NCI-H446 (cell line): Measurements from ENCODE around the gene OR5AS1.
"Not testable (repeated sequence)": the region's sequence is repeated elsewhere in the genome, so short reads cannot be mapped to it uniquely, and the experiment has no call there.

Experiments used
- DNase-seq, 2 experiments: peaks; one replicate each; lab custom pipeline; 2025; lab: John Stamatoyannopoulos, UW

The OR5AS1 gene

GRCh38 chr11:56027354-56027753 lies at the start of gene OR5AS1:
Gene OR5AS1 (plus strand): TSS chr11:56027654. CDS start chr11:56030419, 2,765 bp downstream.
- DNase-seq = no peak

DNA sequence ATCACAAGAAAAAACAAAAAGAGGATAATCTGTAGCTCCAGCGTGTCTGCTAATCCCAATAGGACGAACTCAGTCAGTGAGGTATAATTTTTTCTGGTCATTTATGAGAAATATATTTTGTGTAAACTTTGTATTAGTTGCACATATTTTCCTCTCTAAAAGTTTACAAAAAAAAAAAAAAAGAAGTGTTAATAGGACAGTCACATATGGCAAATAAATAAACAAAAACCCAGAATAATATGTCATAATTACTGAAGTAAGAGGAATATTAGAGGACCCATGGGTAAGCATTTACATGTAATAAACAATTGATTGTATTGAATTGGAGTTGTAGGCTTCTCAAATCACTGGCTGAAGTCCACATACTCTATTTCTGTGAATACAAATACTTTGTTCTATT lies 32.9 kb upstream of the OR5AS1 start, which contains the start of gene OR5F1:
TSS of gene OR5F1 (minus strand) at position 101 of the 400 bp plus-strand sequence. CDS start at position 101, 0 bp downstream.
- no peak for DNase-seq

GRCh38 chr11:56010716-56011115 lies 16.7 kb upstream of the OR5AS1 start:
- no peak for DNase-seq

DNA sequence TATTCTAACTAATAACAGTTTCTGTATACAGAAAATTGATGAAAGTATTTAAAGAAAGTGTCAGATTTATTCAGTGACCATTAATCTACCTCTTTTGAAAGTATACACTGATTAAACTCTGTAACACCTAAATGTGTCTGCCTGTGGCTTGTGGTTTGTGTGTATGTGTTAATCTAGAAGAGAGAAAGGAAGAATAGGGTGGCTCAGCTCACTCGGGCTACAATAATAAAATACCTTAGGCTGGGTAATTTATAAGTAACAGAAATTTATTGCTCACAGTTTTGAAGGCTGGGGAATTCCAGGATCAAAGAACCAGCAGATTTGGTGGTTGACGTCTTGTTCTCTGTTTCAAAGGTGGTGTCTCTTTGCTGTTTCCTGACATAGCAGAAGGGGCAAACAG lies 13.6 kb upstream of the OR5AS1 start:
- DNase-seq = no peak

DNA sequence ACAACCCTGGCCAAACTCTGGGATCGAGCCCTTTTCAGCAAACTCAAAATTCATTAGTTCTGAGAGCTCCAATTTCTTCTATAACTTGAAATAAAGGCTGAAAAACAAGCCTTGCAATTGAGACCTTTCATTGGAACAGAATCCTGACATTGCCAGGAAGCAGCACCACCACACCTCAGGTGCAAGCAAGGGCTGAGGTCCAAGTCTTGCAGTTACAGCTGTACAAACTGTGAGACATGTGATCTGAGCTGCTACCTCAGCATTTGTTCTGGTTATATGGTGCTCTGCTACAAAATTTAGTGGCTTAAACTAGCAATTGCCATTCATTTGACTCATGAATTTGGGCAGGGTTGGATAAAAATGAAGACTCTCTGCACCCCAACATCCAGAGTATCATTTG lies 18.1 kb downstream of the OR5AS1 start:
- DNase-seq = no peak

DNA sequence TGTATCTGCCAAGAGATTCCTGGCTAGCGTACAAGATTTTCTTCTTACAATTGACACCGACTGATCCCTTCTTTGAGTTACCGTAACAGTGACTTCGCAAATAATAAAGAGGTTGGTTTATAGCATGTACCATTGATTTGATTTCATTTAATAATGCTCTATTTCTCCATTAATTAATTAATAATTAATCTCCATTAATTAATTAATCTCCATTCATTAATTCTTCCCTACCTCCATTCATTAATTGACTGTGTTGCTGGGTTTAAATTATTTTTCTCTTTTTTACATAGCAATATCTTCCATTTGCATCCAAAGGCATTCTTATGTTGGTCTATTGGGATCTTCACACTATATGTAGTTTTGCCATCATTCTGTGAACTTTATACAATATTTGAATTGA lies 21.0 kb downstream of the OR5AS1 start:
- peak in 1 of 2 experiments; percentile 10 for DNase-seq

DNA sequence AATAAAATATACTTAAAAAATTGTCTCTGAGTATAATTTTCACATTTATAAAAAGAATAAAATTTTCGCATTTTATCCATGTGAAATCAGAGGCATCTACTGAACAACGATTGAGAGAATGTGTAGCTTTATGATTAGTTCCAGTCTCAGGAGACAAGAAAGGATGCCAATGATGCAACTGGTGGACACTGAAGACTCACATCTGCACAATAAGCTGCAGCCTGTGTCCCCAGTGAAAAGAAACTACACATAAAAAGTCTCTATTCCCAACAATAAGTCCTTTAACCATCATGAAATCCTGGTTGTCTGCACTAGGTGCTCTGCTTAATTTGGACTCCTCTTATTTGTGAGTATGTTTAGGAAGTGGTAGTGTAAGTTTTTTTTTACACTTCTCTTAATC lies 22.0 kb downstream of the OR5AS1 start:
- no peak for DNase-seq

DNA sequence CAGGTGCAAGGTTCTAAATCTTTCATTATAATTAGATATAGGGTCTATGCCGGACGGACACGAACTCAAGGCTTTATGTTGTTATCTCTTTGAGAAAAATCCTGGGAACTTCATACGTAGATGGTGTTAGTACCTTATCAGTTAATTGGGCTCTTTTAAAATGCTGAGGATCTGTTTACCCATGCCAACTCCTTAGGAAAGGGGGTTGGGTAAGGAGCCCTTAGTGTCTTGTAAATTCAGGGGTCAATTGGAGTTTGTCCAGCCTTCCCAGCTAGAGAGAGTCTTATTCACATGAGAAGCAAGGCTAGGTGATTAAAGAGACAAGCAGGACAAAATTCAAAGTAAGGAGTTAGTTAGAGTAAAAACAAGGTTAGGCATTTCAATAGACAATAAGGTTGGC lies 28.9 kb downstream of the OR5AS1 start:
- DNase-seq = not testable (repeated sequence)

- DNase-seq = not testable (repeated sequence)
Observed at GRCh38 chr11:56057661-56058237, 30.3 kb downstream of the OR5AS1 start.

- not testable (repeated sequence) for DNase-seq
Observed at GRCh38 chr11:56058260-56058780, 30.9 kb downstream of the OR5AS1 start.

DNA sequence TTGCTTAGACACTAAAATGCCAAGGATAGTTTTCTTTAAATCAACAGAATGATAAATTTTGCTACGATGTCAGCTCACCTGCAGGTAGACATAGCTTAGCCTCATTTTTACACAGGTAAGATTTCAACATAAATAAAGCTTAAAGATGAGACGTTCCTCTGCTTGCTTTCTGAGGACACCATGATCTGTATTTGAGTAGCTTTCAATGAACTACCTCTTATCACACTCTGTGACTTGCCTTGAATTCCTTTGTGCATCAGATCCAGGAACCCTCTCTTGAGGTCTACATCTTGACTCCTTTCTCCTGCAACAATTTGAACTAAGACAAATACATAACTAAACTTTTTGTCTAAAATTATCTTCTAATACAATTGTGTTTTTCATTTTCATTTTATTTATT lies 39.5 kb downstream of the OR5AS1 start:
- DNase-seq = no peak
